ENCODE measurements around the gene IPPK. TPM values are rescaled to one million over a fixed set of nuclear protein-coding genes. Genes with fewer than 3 reads are reported as not detected.

The IPPK gene
- total RNA-seq, 1 experiment from 2014 or later, result 5.4 TPM

- in situ Hi-C loops (cut with HindIII; ENCODE audit: low pct_unique_long_range_greater_than_20kb, low sequenced_read_pairs), result no loop called here
- intact Hi-C loops (cut with micrococcal nuclease; ENCODE audit: unreplicated experiment), result no loop called here
- Histone ChIP-seq H3K4me3 (ENCODE audit: low read depth in 2 of 2, low read length in 2 of 2) (no peak overlapping the region), H3K27ac (ENCODE audit: low read length) (no peak overlapping the region), H3K4me1 (ENCODE audit: control insufficient read depth, insufficient read depth, low read length) (no peaks in the 10 kb centered on the region), H3K36me3 (ENCODE audit: control insufficient read depth, insufficient read depth, low read length) (no peaks in the 10 kb centered on the region), H3K27me3 (ENCODE audit: control insufficient read depth, insufficient read depth, low read length) (no peaks in the 10 kb centered on the region), H3K9me3 (ENCODE audit: control insufficient read depth, insufficient read depth, low read depth, low read length) (no peaks in the 10 kb centered on the region)
- DNase-seq (ENCODE audit: low read depth, low spot score) (no peak), ATAC-seq (no peak)
- ChIA-PET POLR2A (no interaction called here), CTCF (no interaction called here)
- TF ChIP-seq POLR2AphosphoS5 (IDR thresholded peaks at IDR 0.05; ENCODE audit: low read depth, low read length) (no peak), CTCF (IDR thresholded peaks at IDR 0.05) (no peak), SIN3A (IDR thresholded peaks at IDR 0.05; ENCODE audit: borderline replicate concordance, insufficient read depth, low read depth, low read length) (no peak), TCF7L2 (IDR thresholded peaks at IDR 0.05; ENCODE audit: low read depth, low read length) (no peak)
- TF ChIP-seq, protein P1, sequence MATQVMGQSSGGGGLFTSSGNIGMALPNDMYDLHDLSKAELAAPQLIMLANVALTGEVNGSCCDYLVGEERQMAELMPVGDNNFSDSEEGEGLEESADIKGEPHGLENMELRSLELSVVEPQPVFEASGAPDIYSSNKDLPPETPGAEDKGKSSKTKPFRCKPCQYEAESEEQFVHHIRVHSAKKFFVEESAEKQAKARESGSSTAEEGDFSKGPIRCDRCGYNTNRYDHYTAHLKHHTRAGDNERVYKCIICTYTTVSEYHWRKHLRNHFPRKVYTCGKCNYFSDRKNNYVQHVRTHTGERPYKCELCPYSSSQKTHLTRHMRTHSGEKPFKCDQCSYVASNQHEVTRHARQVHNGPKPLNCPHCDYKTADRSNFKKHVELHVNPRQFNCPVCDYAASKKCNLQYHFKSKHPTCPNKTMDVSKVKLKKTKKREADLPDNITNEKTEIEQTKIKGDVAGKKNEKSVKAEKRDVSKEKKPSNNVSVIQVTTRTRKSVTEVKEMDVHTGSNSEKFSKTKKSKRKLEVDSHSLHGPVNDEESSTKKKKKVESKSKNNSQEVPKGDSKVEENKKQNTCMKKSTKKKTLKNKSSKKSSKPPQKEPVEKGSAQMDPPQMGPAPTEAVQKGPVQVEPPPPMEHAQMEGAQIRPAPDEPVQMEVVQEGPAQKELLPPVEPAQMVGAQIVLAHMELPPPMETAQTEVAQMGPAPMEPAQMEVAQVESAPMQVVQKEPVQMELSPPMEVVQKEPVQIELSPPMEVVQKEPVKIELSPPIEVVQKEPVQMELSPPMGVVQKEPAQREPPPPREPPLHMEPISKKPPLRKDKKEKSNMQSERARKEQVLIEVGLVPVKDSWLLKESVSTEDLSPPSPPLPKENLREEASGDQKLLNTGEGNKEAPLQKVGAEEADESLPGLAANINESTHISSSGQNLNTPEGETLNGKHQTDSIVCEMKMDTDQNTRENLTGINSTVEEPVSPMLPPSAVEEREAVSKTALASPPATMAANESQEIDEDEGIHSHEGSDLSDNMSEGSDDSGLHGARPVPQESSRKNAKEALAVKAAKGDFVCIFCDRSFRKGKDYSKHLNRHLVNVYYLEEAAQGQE (IDR thresholded peaks at IDR 0.05; ENCODE audit: insufficient read depth in 1 of 2, low read depth in 2 of 2, low read length in 1 of 2), result no peak
- no TSS peak for BruUV-seq (replicated peaks)
Observed at GRCh38 chr9:92696619-92697018, 26.7 kb upstream of the IPPK start.

DNA sequence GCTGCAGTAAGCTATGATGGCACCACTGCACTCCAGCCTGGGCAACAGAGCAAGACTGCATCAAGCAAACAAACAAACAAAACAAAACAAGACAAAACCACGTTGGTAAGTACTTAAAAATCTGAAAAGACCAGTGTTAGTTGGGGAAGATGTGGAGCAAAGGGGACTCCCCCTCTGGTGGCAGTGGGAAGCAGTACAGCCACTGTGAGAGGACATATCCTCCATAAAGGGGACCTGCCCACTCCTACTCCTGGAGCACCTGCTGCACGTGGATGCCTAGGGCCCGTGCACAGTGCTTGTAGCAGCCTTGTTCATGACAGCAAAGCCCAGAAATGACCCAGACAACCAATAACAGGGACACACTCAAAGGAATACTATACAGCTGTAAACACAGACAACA lies 17.0 kb upstream of the IPPK start:
- no TSS peak for BruUV-seq (replicated peaks)
- ChIA-PET CTCF (no interaction called here), POLR2A (no interaction called here)
- ATAC-seq (peak; percentile 82), DNase-seq (ENCODE audit: low read depth, low spot score) (no peak)
- Histone ChIP-seq H3K27me3 (ENCODE audit: control insufficient read depth, insufficient read depth, low read length) (no peaks in the 10 kb centered on the region), H3K4me3 (ENCODE audit: low read depth in 2 of 2, low read length in 2 of 2) (no peak overlapping the region), H3K27ac (ENCODE audit: low read length) (no peak overlapping the region), H3K36me3 (ENCODE audit: control insufficient read depth, insufficient read depth, low read length) (no peaks in the 10 kb centered on the region), H3K9me3 (ENCODE audit: control insufficient read depth, insufficient read depth, low read depth, low read length) (no peaks in the 10 kb centered on the region), H3K4me1 (ENCODE audit: control insufficient read depth, insufficient read depth, low read length) (no peaks in the 10 kb centered on the region)
- intact Hi-C loops (cut with micrococcal nuclease; ENCODE audit: unreplicated experiment) (no loop called here), in situ Hi-C loops (cut with HindIII; ENCODE audit: low pct_unique_long_range_greater_than_20kb, low sequenced_read_pairs) (no loop called here)
- TF ChIP-seq SIN3A (IDR thresholded peaks at IDR 0.05; ENCODE audit: borderline replicate concordance, insufficient read depth, low read depth, low read length) (no peak), POLR2AphosphoS5 (IDR thresholded peaks at IDR 0.05; ENCODE audit: low read depth, low read length) (no peak), CTCF (IDR thresholded peaks at IDR 0.05) (no peak; the same call in 1 of the 2 replicates), TCF7L2 (IDR thresholded peaks at IDR 0.05; ENCODE audit: low read depth, low read length) (no peak)
- TF ChIP-seq, protein P1 (IDR thresholded peaks at IDR 0.05; ENCODE audit: insufficient read depth in 1 of 2, low read depth in 2 of 2, low read length in 1 of 2), result no peak
